LNCaP clone FGC (cell line): ENCODE results near the gene GPNMB.

Source experiments
- DNase-seq: peaks from one replicate; pipeline ENCODE4 v3.0.0-alpha.2; 2011; ENCODE audit warnings: low read depth
- H3K4me3 ChIP-seq: 2 replicates; pipeline ENCODE4 v1.5.1; 2011; ENCODE audit warnings: mild to moderate bottlenecking, low read depth, low read length, control low read depth
- CTCF ChIP-seq: IDR thresholded peaks from 2 replicates; pipeline ENCODE4 v1.5.1; 2012; ENCODE audit warnings: mild to moderate bottlenecking; ENCODE audit not compliant: control insufficient read depth, insufficient read depth; ENCODE audit errors: extremely low read depth

The GPNMB gene

GRCh38 chr7:23293500-23294073, 47.0 kb downstream of the GPNMB start:
- TF ChIP-seq CTCF, result no peak
- H3K4me3 ChIP-seq, result no peak overlapping the region
- no peak for DNase-seq

GRCh38 chr7:23294549-23295400, 48.2 kb downstream of the GPNMB start:
- DNase-seq, result no peak
- no peak for TF ChIP-seq CTCF
- no peak overlapping the region for H3K4me3 ChIP-seq

- DNase-seq, result no peak
- TF ChIP-seq CTCF, result no peak
- H3K4me3 ChIP-seq, result no peak overlapping the region
These were observed 48.8 kb downstream of the GPNMB start for GRCh38 chr7:23295401-23295697.

GRCh38 chr7:23298141-23298881, 51.7 kb downstream of the GPNMB start:
- TF ChIP-seq CTCF, result no peak
- no peak for DNase-seq
- peak overlapping the region; percentile 67 for H3K4me3 ChIP-seq

- TF ChIP-seq CTCF, result no peak
- H3K4me3 ChIP-seq, result peak within 1 kb of the TSS; percentile 67
- DNase-seq, result peak; percentile 86
These were observed 52.6 kb downstream of the GPNMB start, which contains the start of gene MALSU1 for GRCh38 chr7:23298885-23299769. MALSU1 (plus strand) TSS chr7:23299339; CDS start chr7:23299353, 14 bp downstream.

GRCh38 chr7:23299770-23300300, 53.3 kb downstream of the GPNMB start:
- DNase-seq, result no peak
- no peak for TF ChIP-seq CTCF
- H3K4me3 ChIP-seq, result peak overlapping the region; percentile 67
